OCI-LY7 (cell line): ENCODE measurements around the gene SLN. TPM values are rescaled to one million over a fixed set of nuclear protein-coding genes. Genes with fewer than 3 reads are reported as not detected.

Experiments
- BruUV-seq: library from RNA; stranded (reverse); fragments of 400-500 nt; replicated peaks from 2 replicates; lab custom pipeline; 2021; lab: Mats Ljungman, UMichigan
- CTCF ChIA-PET: fragments of 300-600 bp; sonication (Branson Sonifier 250); formaldehyde crosslinking; loops from one replicate; lab custom pipeline; 2022; ENCODE audit warnings: antibody characterized with exemption; ENCODE audit not compliant: unreplicated experiment; lab: Charles Lee
- POLR2A ChIA-PET: fragments of 300-600 bp; sonication (Branson Sonifier 250); formaldehyde crosslinking; loops from one replicate; lab custom pipeline; 2022; ENCODE audit warnings: antibody characterized with exemption; lab: Charles Lee
- DNase-seq: peaks from one replicate; pipeline ENCODE4 v3.0.0-alpha.2; 2015; ENCODE audit warnings: low spot score
- H2AFZ ChIP-seq: fragments of 200-600 bp; sonication (generic), shearing (Covaris generic); 2 replicates; pipeline ENCODE4 v1.6.1; 2014; ENCODE audit warnings: mild to moderate bottlenecking, antibody characterized with exemption, low read length, moderate library complexity
- H3K27ac ChIP-seq: fragments of 200-600 bp; sonication (generic); 2 replicates; pipeline ENCODE4 v1.5.1; 2014; ENCODE audit warnings: mixed run types, low read depth, mild to moderate bottlenecking, moderate library complexity, low read length, inconsistent platforms; ENCODE audit not compliant: poor library complexity, severe bottlenecking
- H3K36me3 ChIP-seq: fragments of 200-600 bp; sonication (generic); 2 replicates; pipeline ENCODE4 v1.6.1; 2014; ENCODE audit warnings: mild to moderate bottlenecking, antibody characterized with exemption, low read length, moderate library complexity, mixed read lengths; ENCODE audit not compliant: insufficient read depth
- H3K4me1 ChIP-seq: fragments of 200-600 bp; sonication (generic); 2 replicates; pipeline ENCODE4 v1.5.1; 2014; ENCODE audit warnings: mild to moderate bottlenecking, low read length; ENCODE audit not compliant: insufficient read depth, poor library complexity, severe bottlenecking
- H3K4me2 ChIP-seq: fragments of 200-600 bp; sonication (generic); 2 replicates; pipeline ENCODE4 v1.6.1; 2014; ENCODE audit warnings: mild to moderate bottlenecking, low read length
- H3K4me3 ChIP-seq: fragments of 200-600 bp; sonication (generic); 2 replicates; pipeline ENCODE4 v1.5.1; 2014; ENCODE audit warnings: mild to moderate bottlenecking, low read depth, low read length; ENCODE audit not compliant: poor library complexity, severe bottlenecking
- H3K79me2 ChIP-seq: fragments of 200-600 bp; sonication (generic); 2 replicates; pipeline ENCODE4 v1.6.1; 2016; ENCODE audit warnings: low read depth, mild to moderate bottlenecking, low read length, moderate library complexity, mixed read lengths; ENCODE audit not compliant: insufficient read depth
- H3K9me2 ChIP-seq: fragments of 200-600 bp; sonication (generic); 2 replicates; pipeline ENCODE4 v1.6.1; 2016; ENCODE audit warnings: mild to moderate bottlenecking, low read length, mixed read lengths; ENCODE audit not compliant: insufficient read depth
- H3K9me3 ChIP-seq: fragments of 200-600 bp; sonication (generic); 2 replicates; pipeline ENCODE4 v1.6.1; 2014; ENCODE audit warnings: mild to moderate bottlenecking, mixed run types, low read length, mixed read lengths
- H4K20me1 ChIP-seq: fragments of 200-600 bp; sonication (generic); 2 replicates; pipeline ENCODE4 v1.6.1; 2014; ENCODE audit warnings: mild to moderate bottlenecking, antibody characterized with exemption, low read length, moderate library complexity, mixed read lengths; ENCODE audit not compliant: insufficient read depth
- CTCF ChIP-seq: fragments of 200-600 bp; sonication (generic); conservative IDR thresholded peaks from 2 replicates; pipeline ENCODE4 v1.5.1; 2014; ENCODE audit warnings: mild to moderate bottlenecking, antibody characterized with exemption, low read length, moderate library complexity, mixed read lengths
- EZH2phosphoT487 ChIP-seq: fragments of 200-600 bp; sonication (generic); IDR thresholded peaks from 2 replicates; pipeline ENCODE4 v1.6.1; 2018; ENCODE audit warnings: low read depth, borderline replicate concordance, mild to moderate bottlenecking, mixed run types, antibody characterized with exemption, low read length, moderate library complexity, mixed read lengths
- intact Hi-C: fragments of 100-400 bp; cut with micrococcal nuclease; formaldehyde crosslinking; loops from one replicate; pipeline ENCODE4 v1.10.0; 2022; ENCODE audit not compliant: unreplicated experiment
- total RNA-seq, 2 experiments: library from RNA; depleted of rRNA in 1 of 2; stranded (reverse); fragments of >200 nt in 1 of 2; shearing (Covaris generic) in 1 of 2; gene quantifications; 2 replicates each; pipeline ENCODE4 v1.2.3, GENCODE V29; 2014 to 2022

The SLN gene
- total RNA-seq, 2 experiments from 2014 or later = not detected

DNA sequence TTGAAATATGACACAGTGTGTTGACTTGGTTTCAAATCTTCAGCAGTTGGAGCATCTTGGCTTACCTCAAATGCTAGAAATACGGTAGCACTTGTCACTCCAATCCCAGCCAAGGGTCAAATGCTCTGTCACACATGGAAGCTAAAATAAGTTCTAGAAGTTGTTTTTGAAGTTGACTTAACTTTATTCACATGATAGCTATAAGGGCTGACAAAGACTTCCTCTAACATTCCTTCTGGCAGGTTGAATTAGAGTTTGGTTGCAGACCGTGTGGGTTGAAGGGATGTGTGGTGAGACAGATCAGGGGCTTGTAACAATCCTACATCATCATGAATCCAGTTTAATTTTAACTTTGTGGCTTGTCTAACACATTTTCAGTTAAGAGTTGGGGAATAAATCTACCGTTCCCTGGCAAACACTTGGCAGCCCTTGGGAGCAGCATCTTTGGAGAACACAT lies 4.6 kb downstream of the SLN start:
- no peaks in the 10 kb centered on the region for H3K4me1 ChIP-seq
- no peaks in the 10 kb centered on the region for H3K9me3 ChIP-seq
- H4K20me1 ChIP-seq = no peaks in the 10 kb centered on the region; the same call in 1 of the 2 replicates
- no peak overlapping the region for H2AFZ ChIP-seq
- ChIA-PET POLR2A (no interaction called here), CTCF (no interaction called here)
- H3K4me3 ChIP-seq = no peak overlapping the region
- intact Hi-C loops = no loop called here
- no peaks in the 10 kb centered on the region for H3K9me2 ChIP-seq
- no peaks in the 10 kb centered on the region for H3K36me3 ChIP-seq
- no peak for DNase-seq
- H3K79me2 ChIP-seq = no peaks in the 10 kb centered on the region
- no peak overlapping the region for H3K27ac ChIP-seq
- no peak for TF ChIP-seq CTCF
- TF ChIP-seq EZH2phosphoT487 = no peak
- no TSS peak for BruUV-seq
- no peak overlapping the region for H3K4me2 ChIP-seq

DNA sequence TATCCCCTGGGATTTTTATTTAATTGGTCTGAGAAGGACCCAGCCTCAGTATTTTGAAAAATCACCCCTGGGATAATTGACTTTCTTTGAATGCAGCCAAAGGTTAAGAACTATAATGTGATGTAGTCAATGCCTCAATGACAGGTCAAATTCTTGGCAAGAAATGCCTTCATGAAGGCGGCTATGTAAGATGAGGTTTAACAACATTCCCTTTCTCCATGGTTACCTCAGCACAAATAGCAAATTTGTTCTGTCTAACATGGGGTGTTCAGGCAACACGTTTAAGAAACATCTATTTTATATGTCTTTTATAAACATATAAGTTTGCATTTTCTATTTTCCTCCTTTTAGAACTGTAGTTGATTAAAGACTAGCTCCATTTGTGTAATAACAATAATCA lies 5.3 kb downstream of the SLN start:
- Histone ChIP-seq H3K9me3 (no peaks in the 10 kb centered on the region), H3K27ac (no peak overlapping the region), H3K36me3 (no peaks in the 10 kb centered on the region), H3K4me3 (no peak overlapping the region), H3K9me2 (no peaks in the 10 kb centered on the region), H4K20me1 (no peaks in the 10 kb centered on the region; the same call in 1 of the 2 replicates), H3K4me1 (no peaks in the 10 kb centered on the region), H3K4me2 (no peak overlapping the region), H2AFZ (no peak overlapping the region), H3K79me2 (no peaks in the 10 kb centered on the region)
- CTCF ChIA-PET = no interaction called here
- intact Hi-C loops = no loop called here
- POLR2A ChIA-PET = no interaction called here
- DNase-seq = no peak
- BruUV-seq = no TSS peak
- TF ChIP-seq EZH2phosphoT487 (no peak), CTCF (no peak)

- intact Hi-C loops = no loop called here
- Histone ChIP-seq H2AFZ (no peak overlapping the region), H3K9me3 (no peaks in the 10 kb centered on the region), H3K4me2 (no peak overlapping the region), H3K4me1 (no peaks in the 10 kb centered on the region), H4K20me1 (no peaks in the 10 kb centered on the region), H3K79me2 (no peaks in the 10 kb centered on the region), H3K9me2 (no peaks in the 10 kb centered on the region), H3K4me3 (no peak overlapping the region), H3K36me3 (no peaks in the 10 kb centered on the region), H3K27ac (no peak overlapping the region)
- ChIA-PET CTCF (no interaction called here), POLR2A (no interaction called here)
- no TSS peak for BruUV-seq
- TF ChIP-seq EZH2phosphoT487 = no peak
- TF ChIP-seq CTCF = no peak
- no peak for DNase-seq
Observed at GRCh38 chr11:107705027-107705426, 6.8 kb downstream of the SLN start.
